Right lung (tissue), 10 donors: ENCODE results near the gene ADCY6. TPM values are rescaled to one million over a fixed set of nuclear protein-coding genes. Genes with fewer than 3 reads are reported as not detected.

Experiments
- DNase-seq, 2 donors: peaks; one replicate each; pipeline ENCODE4 v3.0.0-alpha.2; 2013
- long read RNA-seq, 8 donors: transcript quantifications; one replicate each; lab custom pipeline, GENCODE V29; 2026
- polyA plus RNA-seq, 5 donors: library from polyadenylated mRNA; unstranded; fragments of 120-200 nt; gene quantifications; one replicate each; pipeline versions ENCODE4 v1.2.1 to v1.2.3, GENCODE V29; 2013; ENCODE audit warnings: inconsistent platforms in 1 of 5, low replicate concordance in 1 of 5; ENCODE audit not compliant: insufficient read length in 5 of 5, insufficient read depth in 1 of 5

ADCY6 gene
- polyA plus RNA-seq, result 10 to 100 TPM; 49.1 to 74.3 (median 56.9) TPM
- long read RNA-seq, donor 1, partial matches to known transcripts, result 0 of 1 reads
- long read RNA-seq, donor 1, other reads (novel, unspliced or antisense), result 0 of 1 reads
- long read RNA-seq, donor 2, partial matches to known transcripts, result 0 of 1 reads
- long read RNA-seq, donor 2, other reads (novel, unspliced or antisense), result 0 of 1 reads
- long read RNA-seq, donor 3, full-length matches to known transcripts, result 1 of 1 reads
- long read RNA-seq, donor 3, partial matches to known transcripts, result 0 of 1 reads
- long read RNA-seq, donor 3, other reads (novel, unspliced or antisense), result 0 of 1 reads
- long read RNA-seq, donor 4, partial matches to known transcripts, result 0 of 1 reads
- long read RNA-seq, donor 4, other reads (novel, unspliced or antisense), result 0 of 1 reads
- long read RNA-seq, donor 5, partial matches to known transcripts, result 0 of 2 reads
- long read RNA-seq, donor 5, other reads (novel, unspliced or antisense), result 0 of 2 reads
- long read RNA-seq, donor 6, result 0 reads
- long read RNA-seq, donor 7, transcript ADCY6-205 (2 exons, 382 nt), result major isoform, 6 of 29 reads
- long read RNA-seq, donor 7, partial matches to known transcripts, result 23 of 29 reads
- long read RNA-seq, donor 7, other reads (novel, unspliced or antisense), result 0 of 29 reads
- long read RNA-seq, donor 8, full-length matches to known transcripts, result 2 of 2 reads
- long read RNA-seq, donor 8, partial matches to known transcripts, result 0 of 2 reads
- long read RNA-seq, donor 8, other reads (novel, unspliced or antisense), result 0 of 2 reads

- peak; percentile 70 to 75 for DNase-seq
Measured at GRCh38 chr12:48788854-48789775, at the start of gene ADCY6. Gene ADCY6 (minus strand): TSS chr12:48789089. CDS start chr12:48783434, 5,655 bp downstream.

GRCh38 chr12:48838048-48838447 lies 49.2 kb upstream of the ADCY6 start:
- DNase-seq, result no peak

DNA sequence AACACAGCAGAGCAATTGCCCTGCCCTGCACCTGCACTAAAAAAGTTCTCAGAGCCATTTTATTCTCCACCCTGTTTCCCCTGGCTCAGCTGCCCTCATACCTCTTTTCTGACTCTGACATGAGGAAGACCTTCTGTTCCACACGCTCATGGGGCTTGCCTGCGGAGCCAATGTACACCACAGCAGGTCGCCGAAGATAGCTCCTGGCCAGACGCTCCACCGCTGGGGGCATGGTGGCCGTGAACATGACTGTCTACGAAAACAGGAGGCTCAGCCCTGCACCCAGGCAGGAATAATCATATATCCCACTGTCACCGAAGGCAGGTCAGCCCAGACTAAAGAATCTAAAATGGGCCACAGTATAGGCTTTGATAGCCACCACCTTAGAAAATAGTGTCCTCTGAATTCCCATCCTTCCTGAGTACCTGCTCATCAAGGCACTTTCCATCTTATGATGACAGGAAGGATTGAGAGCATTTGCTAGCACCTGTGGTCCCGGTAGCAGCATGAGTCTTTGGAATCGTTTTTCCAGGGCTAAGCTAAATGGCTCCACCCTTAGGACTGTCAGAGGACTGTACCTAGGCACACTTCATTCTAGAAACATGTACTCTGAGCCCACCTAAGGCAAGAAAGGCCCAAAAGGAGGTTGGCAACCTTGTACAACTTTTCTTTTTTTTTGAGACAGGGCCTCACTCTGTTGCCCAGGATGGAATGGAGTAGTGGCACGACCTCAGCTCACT lies 43.6 kb upstream of the ADCY6 start:
- no peak for DNase-seq

GRCh38 chr12:48831257-48831656 lies 42.4 kb upstream of the ADCY6 start:
- DNase-seq, result no peak

GRCh38 chr12:48828841-48829575 lies 40.1 kb upstream of the ADCY6 start:
- no peak for DNase-seq

- no peak for DNase-seq
Measured at GRCh38 chr12:48828293-48828692, 39.4 kb upstream of the ADCY6 start.

- DNase-seq, result no peak
Measured at GRCh38 chr12:48827513-48828096, 38.7 kb upstream of the ADCY6 start.

DNA sequence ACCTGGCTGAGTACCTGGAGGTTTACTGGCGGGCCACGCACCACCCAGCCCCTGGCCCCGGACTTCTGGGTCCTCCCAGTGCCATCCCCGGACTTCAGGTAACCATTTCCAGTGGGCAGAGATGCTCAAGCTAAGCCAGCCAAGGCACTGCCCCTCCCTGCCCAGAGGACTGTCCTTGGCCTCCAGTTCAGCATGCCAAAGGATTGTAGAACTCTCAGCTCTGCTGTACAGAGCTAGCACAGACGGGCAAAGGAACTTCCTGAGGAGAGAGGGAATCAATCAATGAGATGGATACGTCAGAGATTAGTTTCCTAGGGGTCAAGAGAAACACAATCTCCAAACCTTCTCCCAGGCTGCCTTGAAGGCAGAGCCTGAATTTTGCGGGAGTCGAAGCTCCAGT lies 38.1 kb upstream of the ADCY6 start:
- DNase-seq, result no peak

DNA sequence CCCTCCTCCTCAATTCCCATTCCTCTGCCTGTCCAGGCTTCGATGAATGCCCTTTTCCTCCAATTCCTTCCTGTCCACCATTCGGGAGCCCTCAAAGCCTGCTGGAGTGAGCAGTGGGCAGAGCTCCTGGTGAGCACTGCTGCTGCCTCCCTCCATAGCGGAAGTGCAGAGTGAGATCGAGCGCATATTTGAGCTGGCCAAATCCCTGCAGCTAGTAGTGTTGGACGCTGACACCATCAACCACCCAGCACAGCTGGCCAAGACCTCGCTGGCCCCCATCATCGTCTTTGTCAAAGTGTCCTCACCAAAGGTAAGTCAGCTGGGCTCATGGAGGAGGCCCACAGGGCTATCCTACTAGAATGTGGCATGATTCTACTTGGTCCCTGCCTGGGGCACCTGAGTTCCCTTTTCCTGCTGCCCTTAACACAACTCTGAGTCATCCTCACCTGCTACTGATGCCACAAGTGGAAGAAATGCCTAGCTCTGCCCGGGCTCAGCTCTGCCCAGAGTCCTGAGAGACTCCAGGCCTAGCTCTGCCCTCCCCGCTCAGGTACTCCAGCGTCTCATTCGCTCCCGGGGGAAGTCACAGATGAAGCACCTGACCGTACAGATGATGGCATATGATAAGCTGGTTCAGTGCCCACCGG lies 37.4 kb upstream of the ADCY6 start:
- no peak for DNase-seq

GRCh38 chr12:48824905-48825304 lies 36.0 kb upstream of the ADCY6 start:
- DNase-seq, result no peak

- no peak for DNase-seq
Measured at GRCh38 chr12:48824112-48824511, 35.2 kb upstream of the ADCY6 start.

DNA sequence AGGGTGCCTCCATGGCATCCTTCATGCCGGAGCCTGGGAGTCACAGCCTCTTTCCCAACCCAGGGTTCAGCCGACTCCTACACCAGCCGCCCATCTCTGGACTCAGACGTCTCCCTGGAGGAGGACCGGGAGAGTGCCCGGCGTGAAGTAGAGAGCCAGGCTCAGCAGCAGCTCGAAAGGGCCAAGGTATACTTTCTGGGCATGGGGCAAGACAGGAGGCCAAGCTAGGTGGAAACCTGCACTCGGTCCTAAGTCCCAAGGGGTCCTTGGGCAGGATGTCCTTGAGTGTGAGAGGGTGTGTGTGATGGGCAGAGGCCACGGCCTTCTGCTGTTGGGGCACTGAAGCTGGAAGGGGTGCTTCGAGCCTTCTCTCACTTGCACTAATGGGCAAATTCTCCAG lies 34.4 kb upstream of the ADCY6 start:
- no peak for DNase-seq

- DNase-seq, result no peak
Measured at GRCh38 chr12:48822711-48823110, 33.8 kb upstream of the ADCY6 start.

- DNase-seq, result no peak
Measured at GRCh38 chr12:48822139-48822538, 33.2 kb upstream of the ADCY6 start.

- no peak for DNase-seq
Measured at GRCh38 chr12:48819986-48820725, 31.3 kb upstream of the ADCY6 start.

- no peak for DNase-seq
Measured at GRCh38 chr12:48818831-48819590, 30.1 kb upstream of the ADCY6 start.

DNA sequence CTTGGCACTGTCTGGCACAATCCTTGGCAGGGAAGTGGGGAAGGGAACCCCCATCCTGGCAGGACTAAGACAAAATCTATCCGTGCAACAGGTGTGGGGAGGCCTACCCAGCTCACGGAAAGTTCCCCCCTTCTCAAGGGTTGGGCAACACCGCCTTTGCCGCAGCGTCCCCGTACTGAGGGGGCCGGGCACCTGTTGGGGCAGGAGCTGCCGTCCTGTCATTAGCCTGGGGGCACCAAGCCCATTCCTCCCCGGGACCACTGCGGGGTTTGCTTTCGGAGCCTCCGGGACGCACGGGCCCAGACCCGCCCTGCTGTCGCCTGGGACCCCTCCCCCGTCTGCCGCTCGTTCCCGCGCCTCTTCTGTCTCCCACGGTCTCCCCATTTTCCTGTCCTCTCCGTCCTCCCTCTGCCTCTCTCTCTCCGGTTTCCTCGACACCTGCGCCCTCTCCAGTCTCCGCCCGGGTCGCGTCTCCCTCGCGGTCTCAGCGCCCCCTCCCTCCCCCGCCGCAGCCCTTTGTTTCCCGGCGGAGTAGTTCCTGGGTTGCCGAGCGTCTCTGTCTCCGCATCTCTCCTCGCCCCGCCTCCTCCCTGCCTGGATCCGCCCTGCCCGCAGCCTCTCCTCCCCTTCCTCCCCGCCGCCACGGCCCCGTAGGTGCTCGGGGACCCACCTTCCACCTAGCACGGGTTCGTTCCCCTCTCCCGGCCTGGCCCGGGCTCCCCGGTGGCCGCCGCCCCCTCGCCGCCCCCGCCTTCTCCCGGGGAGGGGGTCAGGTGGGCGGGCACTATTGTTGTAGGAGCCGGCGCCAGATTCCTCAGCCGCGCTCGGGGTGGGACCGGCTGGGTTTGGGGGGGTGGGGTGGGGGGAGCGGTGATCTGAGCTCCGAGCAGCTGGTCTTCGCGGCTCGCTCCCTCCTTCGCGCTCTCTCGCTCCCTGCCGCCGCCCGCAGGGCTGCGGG lies 29.3 kb upstream of the ADCY6 start, which contains the start of gene CACNB3:
CACNB3 (plus strand) TSS at position 624 of the 958 bp plus-strand sequence. CDS start 434 bp downstream, outside the sequence.
- DNase-seq, result peak in 1 of 2 donors; percentile 49
